Measurements from ENCODE around the gene SASH1. TPM values are rescaled to one million over a fixed set of nuclear protein-coding genes. Genes with fewer than 3 reads are reported as not detected.

The SASH1 gene
- total RNA-seq, 1 experiment from 2014 or later = 9.8 TPM

- ChIA-PET CTCF (no interaction called here), POLR2A (ENCODE audit: unreplicated experiment) (no interaction called here)
- intact Hi-C loops (cut with micrococcal nuclease) = no loop called here
- Histone ChIP-seq H3K79me2 (ENCODE audit: low read length) (no peaks in the 10 kb centered on the region), H3K36me3 (ENCODE audit: low read depth, low read length) (no peaks in the 10 kb centered on the region), H3K27me3 (ENCODE audit: low read length) (no peaks in the 10 kb centered on the region), H3K9ac (ENCODE audit: low read length) (no peak overlapping the region), H3K4me1 (ENCODE audit: insufficient read depth, low read length) (peaks cover 3% of the 10 kb centered on the region; the same call in 1 of the 2 replicates), H3K9me2 (replicated peaks; ENCODE audit: low read length) (no peaks in the 10 kb centered on the region), H3F3A (ENCODE audit: low read length, unreplicated experiment) (no peaks in the 10 kb centered on the region), H3K27ac (ENCODE audit: low read length) (no peak overlapping the region), H2AFZ (ENCODE audit: low read length) (no peak overlapping the region), H3K9me3 (ENCODE audit: low read length) (no peaks in the 10 kb centered on the region), H3K4me2 (ENCODE audit: low read length) (no peak overlapping the region), H3K4me3 (ENCODE audit: low read length) (no peak overlapping the region), H4K20me1 (ENCODE audit: low read length) (no peaks in the 10 kb centered on the region)
- no TSS peak for BruUV-seq (replicated peaks)
- DNase-seq (no peak), ATAC-seq (peak; percentile 24; the same call in 1 of the 2 replicates)
- no peak for TF ChIP-seq EZH2phosphoT487 (IDR thresholded peaks at IDR 0.05; ENCODE audit: borderline replicate concordance, low read length)
- TF ChIP-seq, protein P1, sequence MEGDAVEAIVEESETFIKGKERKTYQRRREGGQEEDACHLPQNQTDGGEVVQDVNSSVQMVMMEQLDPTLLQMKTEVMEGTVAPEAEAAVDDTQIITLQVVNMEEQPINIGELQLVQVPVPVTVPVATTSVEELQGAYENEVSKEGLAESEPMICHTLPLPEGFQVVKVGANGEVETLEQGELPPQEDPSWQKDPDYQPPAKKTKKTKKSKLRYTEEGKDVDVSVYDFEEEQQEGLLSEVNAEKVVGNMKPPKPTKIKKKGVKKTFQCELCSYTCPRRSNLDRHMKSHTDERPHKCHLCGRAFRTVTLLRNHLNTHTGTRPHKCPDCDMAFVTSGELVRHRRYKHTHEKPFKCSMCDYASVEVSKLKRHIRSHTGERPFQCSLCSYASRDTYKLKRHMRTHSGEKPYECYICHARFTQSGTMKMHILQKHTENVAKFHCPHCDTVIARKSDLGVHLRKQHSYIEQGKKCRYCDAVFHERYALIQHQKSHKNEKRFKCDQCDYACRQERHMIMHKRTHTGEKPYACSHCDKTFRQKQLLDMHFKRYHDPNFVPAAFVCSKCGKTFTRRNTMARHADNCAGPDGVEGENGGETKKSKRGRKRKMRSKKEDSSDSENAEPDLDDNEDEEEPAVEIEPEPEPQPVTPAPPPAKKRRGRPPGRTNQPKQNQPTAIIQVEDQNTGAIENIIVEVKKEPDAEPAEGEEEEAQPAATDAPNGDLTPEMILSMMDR (conservative IDR thresholded peaks at IDR 0.05; ENCODE audit: low read depth, low read length) = no peak
- TF ChIP-seq EZH2 (IDR thresholded peaks at IDR 0.05; ENCODE audit: low read length, unreplicated experiment) = no peak
Observed at GRCh38 chr6:148466158-148466557, 123.5 kb downstream of the SASH1 start.

DNA sequence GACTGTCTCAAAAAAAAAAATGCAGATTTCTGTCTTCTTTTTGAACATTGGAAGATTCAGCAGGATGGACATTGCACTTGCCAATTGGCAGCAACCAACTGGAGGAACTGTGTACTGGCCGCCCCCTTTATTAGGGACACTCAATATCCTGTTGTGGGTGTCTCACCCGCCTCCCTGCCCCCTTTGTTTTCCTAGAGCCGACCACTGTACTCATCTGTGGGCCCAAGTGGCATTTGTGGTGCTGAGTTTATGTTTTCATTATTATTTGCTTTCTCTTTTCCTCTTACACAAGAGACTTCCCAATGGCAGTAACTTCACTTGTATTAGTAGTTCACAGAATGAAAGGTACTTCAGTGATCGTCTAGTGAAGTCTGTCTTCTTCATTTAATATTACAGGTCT, 125.3 kb downstream of the SASH1 start:
- no peak for TF ChIP-seq EZH2 (IDR thresholded peaks at IDR 0.05; ENCODE audit: low read length, unreplicated experiment)
- TF ChIP-seq, protein P1 (conservative IDR thresholded peaks at IDR 0.05; ENCODE audit: low read depth, low read length) = no peak
- TF ChIP-seq EZH2phosphoT487 (IDR thresholded peaks at IDR 0.05; ENCODE audit: borderline replicate concordance, low read length) = no peak
- Histone ChIP-seq H3K9me3 (ENCODE audit: low read length) (no peaks in the 10 kb centered on the region), H3K4me2 (ENCODE audit: low read length) (no peak overlapping the region), H3K9me2 (replicated peaks; ENCODE audit: low read length) (no peaks in the 10 kb centered on the region), H3K36me3 (ENCODE audit: low read depth, low read length) (no peaks in the 10 kb centered on the region), H3K4me1 (ENCODE audit: insufficient read depth, low read length) (peaks cover 3% of the 10 kb centered on the region; the same call in 1 of the 2 replicates), H4K20me1 (ENCODE audit: low read length) (no peaks in the 10 kb centered on the region), H3K27ac (ENCODE audit: low read length) (no peak overlapping the region), H3K79me2 (ENCODE audit: low read length) (no peaks in the 10 kb centered on the region), H3K27me3 (ENCODE audit: low read length) (no peaks in the 10 kb centered on the region), H2AFZ (ENCODE audit: low read length) (no peak overlapping the region), H3K9ac (ENCODE audit: low read length) (no peak overlapping the region), H3K4me3 (ENCODE audit: low read length) (no peak overlapping the region), H3F3A (ENCODE audit: low read length, unreplicated experiment) (no peaks in the 10 kb centered on the region)
- ChIA-PET POLR2A (ENCODE audit: unreplicated experiment) (no interaction called here), CTCF (no interaction called here)
- no peak for DNase-seq
- intact Hi-C loops (cut with micrococcal nuclease) = no loop called here
- no TSS peak for BruUV-seq (replicated peaks)
- ATAC-seq = no peak

DNA sequence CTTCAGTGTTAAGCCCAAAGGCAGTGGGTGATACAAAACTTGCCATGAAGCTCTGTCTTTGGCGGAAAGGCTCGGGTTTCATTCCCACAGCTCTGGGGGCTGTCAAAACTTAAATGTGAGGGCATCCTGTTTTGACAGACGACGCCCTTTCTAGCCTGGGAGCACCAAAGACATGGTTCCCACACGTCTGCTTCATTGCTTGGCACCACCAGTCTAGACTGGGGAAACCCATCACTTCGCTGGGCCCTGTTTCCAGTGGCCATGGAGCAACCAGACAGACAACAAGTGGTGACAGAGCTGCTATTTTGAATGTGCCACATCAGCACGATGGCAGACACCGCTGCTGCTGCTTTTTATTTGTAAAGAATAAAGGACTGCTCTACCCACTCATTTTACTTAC, 127.5 kb downstream of the SASH1 start:
- TF ChIP-seq, protein P1 (conservative IDR thresholded peaks at IDR 0.05; ENCODE audit: low read depth, low read length) = no peak
- TF ChIP-seq EZH2phosphoT487 (IDR thresholded peaks at IDR 0.05; ENCODE audit: borderline replicate concordance, low read length) (no peak), EZH2 (IDR thresholded peaks at IDR 0.05; ENCODE audit: low read length, unreplicated experiment) (no peak)
- DNase-seq (no peak), ATAC-seq (no peak)
- Histone ChIP-seq H2AFZ (ENCODE audit: low read length) (no peak overlapping the region), H3K9me2 (replicated peaks; ENCODE audit: low read length) (no peaks in the 10 kb centered on the region), H3K27me3 (ENCODE audit: low read length) (no peaks in the 10 kb centered on the region), H3F3A (ENCODE audit: low read length, unreplicated experiment) (no peaks in the 10 kb centered on the region), H3K27ac (ENCODE audit: low read length) (no peak overlapping the region), H3K9ac (ENCODE audit: low read length) (no peak overlapping the region), H3K79me2 (ENCODE audit: low read length) (no peaks in the 10 kb centered on the region), H3K9me3 (ENCODE audit: low read length) (no peaks in the 10 kb centered on the region), H3K4me1 (ENCODE audit: insufficient read depth, low read length) (no peaks in the 10 kb centered on the region), H3K4me3 (ENCODE audit: low read length) (no peak overlapping the region), H3K4me2 (ENCODE audit: low read length) (no peak overlapping the region), H3K36me3 (ENCODE audit: low read depth, low read length) (no peaks in the 10 kb centered on the region), H4K20me1 (ENCODE audit: low read length) (no peaks in the 10 kb centered on the region)
- CTCF ChIA-PET = no interaction called here
- intact Hi-C loops (cut with micrococcal nuclease) = no loop called here
- no TSS peak for BruUV-seq (replicated peaks)
- POLR2A ChIA-PET (ENCODE audit: unreplicated experiment) = no interaction called here

Data from PC-3 (cell line).